ENCODE measurements around the gene DUSP2.
A peak's percentile ranks its signal among the peaks of the same experiment; 100 is the strongest.

DUSP2 gene

GRCh38 chr2:96131152-96131812 lies 14.0 kb downstream of the DUSP2 start:
- no peak for DNase-seq (ENCODE audit: low spot score)

- DNase-seq (ENCODE audit: low spot score), result no peak
Measured at GRCh38 chr2:96130483-96130882, 14.8 kb downstream of the DUSP2 start.

- DNase-seq (ENCODE audit: low spot score), result no peak
Measured at GRCh38 chr2:96129528-96130120, 15.6 kb downstream of the DUSP2 start.

- no peak for DNase-seq (ENCODE audit: low spot score)
Measured at GRCh38 chr2:96128456-96128855, 16.8 kb downstream of the DUSP2 start.

GRCh38 chr2:96124406-96125265 lies 20.6 kb downstream of the DUSP2 start:
- no peak for DNase-seq (ENCODE audit: low spot score)

GRCh38 chr2:96123936-96124335 lies 21.3 kb downstream of the DUSP2 start:
- no peak for DNase-seq (ENCODE audit: low spot score)

- no peak for DNase-seq (ENCODE audit: low spot score)
Measured at GRCh38 chr2:96123290-96123689, 21.9 kb downstream of the DUSP2 start.

- DNase-seq (ENCODE audit: low spot score), result no peak
Measured at GRCh38 chr2:96122391-96122790, 22.8 kb downstream of the DUSP2 start.

GRCh38 chr2:96121414-96121813 lies 23.8 kb downstream of the DUSP2 start:
- DNase-seq (ENCODE audit: low spot score), result no peak

- no peak for DNase-seq (ENCODE audit: low spot score)
Measured at GRCh38 chr2:96120991-96121390, 24.2 kb downstream of the DUSP2 start.

GRCh38 chr2:96120091-96120720 lies 25.0 kb downstream of the DUSP2 start:
- DNase-seq (ENCODE audit: low spot score), result no peak

GRCh38 chr2:96119389-96119751 lies 25.9 kb downstream of the DUSP2 start:
- no peak for DNase-seq (ENCODE audit: low spot score)

- DNase-seq (ENCODE audit: low spot score), result no peak
Measured at GRCh38 chr2:96118698-96119388, 26.4 kb downstream of the DUSP2 start.

GRCh38 chr2:96117701-96118588 lies 27.3 kb downstream of the DUSP2 start:
- DNase-seq (ENCODE audit: low spot score), result no peak

- DNase-seq (ENCODE audit: low spot score), result peak; percentile 47
Measured at GRCh38 chr2:96116879-96117533, 28.2 kb downstream of the DUSP2 start.

- no peak for DNase-seq (ENCODE audit: low spot score)
Measured at GRCh38 chr2:96116424-96116878, 28.8 kb downstream of the DUSP2 start, which contains the start of gene ADRA2B. Gene ADRA2B (minus strand): TSS chr2:96116571. CDS start chr2:96116149, 422 bp downstream.

GRCh38 chr2:96115631-96116423 lies 29.4 kb downstream of the DUSP2 start:
- no peak for DNase-seq (ENCODE audit: low spot score)

GRCh38 chr2:96114903-96115581 lies 30.2 kb downstream of the DUSP2 start:
- DNase-seq (ENCODE audit: low spot score), result no peak

GRCh38 chr2:96114546-96114902 lies 30.7 kb downstream of the DUSP2 start:
- DNase-seq (ENCODE audit: low spot score), result no peak

Data from hematopoietic multipotent progenitor cell treated with erythropoietin and hydrocortisone succinate and interleukin-3 and kit ligand, for 15 days (in vitro differentiated cells).